H1 (cell line): ENCODE results near the gene E2F3. TPM values are rescaled to one million over a fixed set of nuclear protein-coding genes. Genes with fewer than 3 reads are reported as not detected.

Experiments
- TCF12 ChIP-seq: IDR thresholded peaks from 2 replicates; pipeline ENCODE4 v1.6.1; 2011; ENCODE audit warnings: low read depth, mild to moderate bottlenecking, low read length
- polyA plus RNA-seq, 7 experiments: library from polyadenylated mRNA; depleted of rRNA in 3 of 7; stranded (reverse) in 5 of 7; unstranded in 2 of 7; fragments of >200 nt in 5 of 7; fragments of 200-250 nt in 2 of 7; gene quantifications; 1 replicate in 5 of 7; 2 replicates in 1 of 7; 4 replicates in 1 of 7; pipeline versions ENCODE4 v1.2.1 to v1.2.3, GENCODE V29; 2011 to 2013; ENCODE audit warnings: missing spikeins in 2 of 7, mixed read lengths in 2 of 7
- total RNA-seq: library from RNA; stranded (reverse); fragmentation: NEBNext Ultra II Directional; extraction: Animal tissue kit (Norgen Biotek cat#: 25700); gene quantifications from 2 replicates; pipeline ENCODE4 v1.2.1, GENCODE V29; 2021
- TF ChIP-seq, protein P1 (sequence below): fragments of 300-600 bp; sonication (generic); IDR thresholded peaks from 2 replicates; pipeline ENCODE4 v1.7.1; 2012; ENCODE audit warnings: low read length, moderate library complexity, mild to moderate bottlenecking, inconsistent platforms; ENCODE audit not compliant: insufficient replicate concordance

The E2F3 gene
- total and polyA plus RNA-seq, 2 of the 8 experiments (the other 6 are each of a cell fraction or from before 2014, with no cell fraction given), result 14.9 to 42.2 TPM

GRCh38 chr6:20414711-20415110 is 13.0 kb downstream of the E2F3 start (continued):
- TF ChIP-seq, protein P1, sequence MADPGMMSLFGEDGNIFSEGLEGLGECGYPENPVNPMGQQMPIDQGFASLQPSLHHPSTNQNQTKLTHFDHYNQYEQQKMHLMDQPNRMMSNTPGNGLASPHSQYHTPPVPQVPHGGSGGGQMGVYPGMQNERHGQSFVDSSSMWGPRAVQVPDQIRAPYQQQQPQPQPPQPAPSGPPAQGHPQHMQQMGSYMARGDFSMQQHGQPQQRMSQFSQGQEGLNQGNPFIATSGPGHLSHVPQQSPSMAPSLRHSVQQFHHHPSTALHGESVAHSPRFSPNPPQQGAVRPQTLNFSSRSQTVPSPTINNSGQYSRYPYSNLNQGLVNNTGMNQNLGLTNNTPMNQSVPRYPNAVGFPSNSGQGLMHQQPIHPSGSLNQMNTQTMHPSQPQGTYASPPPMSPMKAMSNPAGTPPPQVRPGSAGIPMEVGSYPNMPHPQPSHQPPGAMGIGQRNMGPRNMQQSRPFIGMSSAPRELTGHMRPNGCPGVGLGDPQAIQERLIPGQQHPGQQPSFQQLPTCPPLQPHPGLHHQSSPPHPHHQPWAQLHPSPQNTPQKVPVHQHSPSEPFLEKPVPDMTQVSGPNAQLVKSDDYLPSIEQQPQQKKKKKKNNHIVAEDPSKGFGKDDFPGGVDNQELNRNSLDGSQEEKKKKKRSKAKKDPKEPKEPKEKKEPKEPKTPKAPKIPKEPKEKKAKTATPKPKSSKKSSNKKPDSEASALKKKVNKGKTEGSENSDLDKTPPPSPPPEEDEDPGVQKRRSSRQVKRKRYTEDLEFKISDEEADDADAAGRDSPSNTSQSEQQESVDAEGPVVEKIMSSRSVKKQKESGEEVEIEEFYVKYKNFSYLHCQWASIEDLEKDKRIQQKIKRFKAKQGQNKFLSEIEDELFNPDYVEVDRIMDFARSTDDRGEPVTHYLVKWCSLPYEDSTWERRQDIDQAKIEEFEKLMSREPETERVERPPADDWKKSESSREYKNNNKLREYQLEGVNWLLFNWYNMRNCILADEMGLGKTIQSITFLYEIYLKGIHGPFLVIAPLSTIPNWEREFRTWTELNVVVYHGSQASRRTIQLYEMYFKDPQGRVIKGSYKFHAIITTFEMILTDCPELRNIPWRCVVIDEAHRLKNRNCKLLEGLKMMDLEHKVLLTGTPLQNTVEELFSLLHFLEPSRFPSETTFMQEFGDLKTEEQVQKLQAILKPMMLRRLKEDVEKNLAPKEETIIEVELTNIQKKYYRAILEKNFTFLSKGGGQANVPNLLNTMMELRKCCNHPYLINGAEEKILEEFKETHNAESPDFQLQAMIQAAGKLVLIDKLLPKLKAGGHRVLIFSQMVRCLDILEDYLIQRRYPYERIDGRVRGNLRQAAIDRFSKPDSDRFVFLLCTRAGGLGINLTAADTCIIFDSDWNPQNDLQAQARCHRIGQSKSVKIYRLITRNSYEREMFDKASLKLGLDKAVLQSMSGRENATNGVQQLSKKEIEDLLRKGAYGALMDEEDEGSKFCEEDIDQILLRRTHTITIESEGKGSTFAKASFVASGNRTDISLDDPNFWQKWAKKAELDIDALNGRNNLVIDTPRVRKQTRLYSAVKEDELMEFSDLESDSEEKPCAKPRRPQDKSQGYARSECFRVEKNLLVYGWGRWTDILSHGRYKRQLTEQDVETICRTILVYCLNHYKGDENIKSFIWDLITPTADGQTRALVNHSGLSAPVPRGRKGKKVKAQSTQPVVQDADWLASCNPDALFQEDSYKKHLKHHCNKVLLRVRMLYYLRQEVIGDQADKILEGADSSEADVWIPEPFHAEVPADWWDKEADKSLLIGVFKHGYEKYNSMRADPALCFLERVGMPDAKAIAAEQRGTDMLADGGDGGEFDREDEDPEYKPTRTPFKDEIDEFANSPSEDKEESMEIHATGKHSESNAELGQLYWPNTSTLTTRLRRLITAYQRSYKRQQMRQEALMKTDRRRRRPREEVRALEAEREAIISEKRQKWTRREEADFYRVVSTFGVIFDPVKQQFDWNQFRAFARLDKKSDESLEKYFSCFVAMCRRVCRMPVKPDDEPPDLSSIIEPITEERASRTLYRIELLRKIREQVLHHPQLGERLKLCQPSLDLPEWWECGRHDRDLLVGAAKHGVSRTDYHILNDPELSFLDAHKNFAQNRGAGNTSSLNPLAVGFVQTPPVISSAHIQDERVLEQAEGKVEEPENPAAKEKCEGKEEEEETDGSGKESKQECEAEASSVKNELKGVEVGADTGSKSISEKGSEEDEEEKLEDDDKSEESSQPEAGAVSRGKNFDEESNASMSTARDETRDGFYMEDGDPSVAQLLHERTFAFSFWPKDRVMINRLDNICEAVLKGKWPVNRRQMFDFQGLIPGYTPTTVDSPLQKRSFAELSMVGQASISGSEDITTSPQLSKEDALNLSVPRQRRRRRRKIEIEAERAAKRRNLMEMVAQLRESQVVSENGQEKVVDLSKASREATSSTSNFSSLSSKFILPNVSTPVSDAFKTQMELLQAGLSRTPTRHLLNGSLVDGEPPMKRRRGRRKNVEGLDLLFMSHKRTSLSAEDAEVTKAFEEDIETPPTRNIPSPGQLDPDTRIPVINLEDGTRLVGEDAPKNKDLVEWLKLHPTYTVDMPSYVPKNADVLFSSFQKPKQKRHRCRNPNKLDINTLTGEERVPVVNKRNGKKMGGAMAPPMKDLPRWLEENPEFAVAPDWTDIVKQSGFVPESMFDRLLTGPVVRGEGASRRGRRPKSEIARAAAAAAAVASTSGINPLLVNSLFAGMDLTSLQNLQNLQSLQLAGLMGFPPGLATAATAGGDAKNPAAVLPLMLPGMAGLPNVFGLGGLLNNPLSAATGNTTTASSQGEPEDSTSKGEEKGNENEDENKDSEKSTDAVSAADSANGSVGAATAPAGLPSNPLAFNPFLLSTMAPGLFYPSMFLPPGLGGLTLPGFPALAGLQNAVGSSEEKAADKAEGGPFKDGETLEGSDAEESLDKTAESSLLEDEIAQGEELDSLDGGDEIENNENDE, result no peak
- TF ChIP-seq TCF12, result no peak
